ENCODE data around the gene TP53TG5. TPM values are rescaled to one million over a fixed set of nuclear protein-coding genes. Genes with fewer than 3 reads are reported as not detected.
A peak's percentile ranks its signal among the peaks of the same experiment; 100 is the strongest.

Gene TP53TG5
- total RNA-seq, 1 donor from 2014 or later, result not detected

DNA sequence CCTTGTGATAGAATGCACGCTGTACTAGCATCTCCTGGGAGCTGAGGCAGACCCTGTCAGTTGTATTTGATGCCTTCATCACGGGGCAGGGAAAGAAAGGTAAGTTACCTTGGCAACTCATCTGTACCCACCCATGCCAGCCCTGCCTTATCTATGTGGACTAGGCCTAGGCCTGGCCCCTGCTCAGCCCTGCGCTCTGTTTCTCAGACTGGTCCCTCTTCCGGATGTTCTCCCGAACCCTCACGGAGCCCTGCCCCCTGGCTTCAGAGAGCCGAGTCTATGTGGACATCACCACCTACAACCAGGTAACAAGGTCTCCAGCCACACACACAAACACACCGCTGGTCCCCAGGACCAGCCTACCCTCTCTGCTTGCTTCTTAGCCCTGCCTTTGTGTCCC is 42.0 kb upstream of the TP53TG5 start:
- H3K9me3 ChIP-seq, result no peaks in the 10 kb centered on the region
- no peak overlapping the region for H3K4me3 ChIP-seq
- no peak for DNase-seq
- H3K36me3 ChIP-seq, result peaks cover 58% of the 10 kb centered on the region
- peaks cover 10% of the 10 kb centered on the region for H3K4me1 ChIP-seq
- intact Hi-C loops (cut with DNase I), result no loop called here
- TF ChIP-seq, protein P1, sequence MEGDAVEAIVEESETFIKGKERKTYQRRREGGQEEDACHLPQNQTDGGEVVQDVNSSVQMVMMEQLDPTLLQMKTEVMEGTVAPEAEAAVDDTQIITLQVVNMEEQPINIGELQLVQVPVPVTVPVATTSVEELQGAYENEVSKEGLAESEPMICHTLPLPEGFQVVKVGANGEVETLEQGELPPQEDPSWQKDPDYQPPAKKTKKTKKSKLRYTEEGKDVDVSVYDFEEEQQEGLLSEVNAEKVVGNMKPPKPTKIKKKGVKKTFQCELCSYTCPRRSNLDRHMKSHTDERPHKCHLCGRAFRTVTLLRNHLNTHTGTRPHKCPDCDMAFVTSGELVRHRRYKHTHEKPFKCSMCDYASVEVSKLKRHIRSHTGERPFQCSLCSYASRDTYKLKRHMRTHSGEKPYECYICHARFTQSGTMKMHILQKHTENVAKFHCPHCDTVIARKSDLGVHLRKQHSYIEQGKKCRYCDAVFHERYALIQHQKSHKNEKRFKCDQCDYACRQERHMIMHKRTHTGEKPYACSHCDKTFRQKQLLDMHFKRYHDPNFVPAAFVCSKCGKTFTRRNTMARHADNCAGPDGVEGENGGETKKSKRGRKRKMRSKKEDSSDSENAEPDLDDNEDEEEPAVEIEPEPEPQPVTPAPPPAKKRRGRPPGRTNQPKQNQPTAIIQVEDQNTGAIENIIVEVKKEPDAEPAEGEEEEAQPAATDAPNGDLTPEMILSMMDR (IDR thresholded peaks at IDR 0.05), result no peak
- ATAC-seq, result no peak
- no peaks in the 10 kb centered on the region for H3K27me3 ChIP-seq
- H3K27ac ChIP-seq, result no peak overlapping the region

DNA sequence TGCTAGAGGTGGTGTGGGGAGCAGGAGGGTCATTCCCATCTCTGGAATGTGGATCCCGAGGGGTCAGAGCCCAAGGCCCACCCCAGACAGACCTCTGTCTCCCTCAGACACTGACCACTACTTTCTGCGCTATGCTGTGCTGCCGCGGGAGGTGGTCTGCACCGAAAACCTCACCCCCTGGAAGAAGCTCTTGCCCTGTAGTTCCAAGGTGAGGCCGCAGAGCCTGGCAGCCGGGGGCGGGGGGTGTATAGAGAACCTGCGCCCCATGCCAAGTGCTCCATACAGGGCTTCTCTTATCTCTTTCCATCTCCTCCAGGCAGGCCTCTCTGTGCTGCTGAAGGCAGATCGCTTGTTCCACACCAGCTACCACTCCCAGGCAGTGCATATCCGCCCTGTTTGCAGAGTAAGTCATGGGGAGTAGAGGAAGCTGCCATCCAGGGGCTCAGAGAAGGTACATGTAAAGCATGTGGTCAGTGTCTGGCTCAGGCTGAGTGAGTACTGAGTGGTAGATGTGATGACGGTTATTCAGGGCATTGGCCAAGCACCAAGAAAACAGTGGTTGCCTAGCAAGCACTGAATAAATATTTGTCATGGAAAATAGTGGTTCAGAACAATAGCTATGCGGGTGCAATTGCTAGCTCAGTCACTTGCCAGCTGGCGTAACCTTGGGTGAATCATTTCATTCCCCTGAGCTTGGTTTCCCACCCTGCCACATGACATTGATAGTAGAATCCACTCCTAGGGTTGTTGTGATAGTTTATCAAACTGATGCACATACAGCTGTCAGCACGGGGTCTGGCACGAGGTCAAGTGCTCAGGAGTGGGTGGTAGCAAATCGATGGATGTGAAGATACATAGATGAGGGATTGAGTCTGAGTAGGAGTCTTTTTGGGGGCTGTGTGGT is 41.3 kb upstream of the TP53TG5 start:
- H3K27me3 ChIP-seq, result no peaks in the 10 kb centered on the region
- TF ChIP-seq, protein P1 (IDR thresholded peaks at IDR 0.05), result no peak
- ATAC-seq, result peak; percentile 11
- intact Hi-C loops (cut with DNase I), result no loop called here
- peaks cover 52% of the 10 kb centered on the region for H3K36me3 ChIP-seq
- DNase-seq, result no peak
- H3K9me3 ChIP-seq, result no peaks in the 10 kb centered on the region
- H3K4me1 ChIP-seq, result peaks cover 10% of the 10 kb centered on the region
- no peak overlapping the region for H3K4me3 ChIP-seq
- no peak overlapping the region for H3K27ac ChIP-seq

- peaks cover 32% of the 10 kb centered on the region for H3K36me3 ChIP-seq
- peaks cover 10% of the 10 kb centered on the region for H3K4me1 ChIP-seq
- intact Hi-C loops (cut with DNase I), result no loop called here
- ATAC-seq (no peak), DNase-seq (no peak)
- peak overlapping the region; percentile 100 for H3K4me3 ChIP-seq
- H3K27ac ChIP-seq, result no peak overlapping the region
- no peaks in the 10 kb centered on the region for H3K27me3 ChIP-seq
- TF ChIP-seq, protein P1 (IDR thresholded peaks at IDR 0.05), result no peak
- H3K9me3 ChIP-seq, result no peaks in the 10 kb centered on the region
These were observed 38.8 kb upstream of the TP53TG5 start for GRCh38 chr20:45416917-45417316.

GRCh38 chr20:45415822-45416637 is 37.9 kb upstream of the TP53TG5 start, which contains the start of gene PIGT:
Gene PIGT (plus strand): TSS chr20:45416141. CDS start chr20:45416157, 16 bp downstream.
- H3K27ac ChIP-seq, result peak within 1 kb of the TSS; percentile 92
- ATAC-seq (peak; percentile 98), DNase-seq (peak; percentile 92)
- intact Hi-C loops (cut with DNase I), result no loop called here
- H3K4me1 ChIP-seq, result peaks cover 10% of the 10 kb centered on the region
- H3K27me3 ChIP-seq, result no peaks in the 10 kb centered on the region
- peaks cover 32% of the 10 kb centered on the region for H3K36me3 ChIP-seq
- no peaks in the 10 kb centered on the region for H3K9me3 ChIP-seq
- TF ChIP-seq, protein P1 (IDR thresholded peaks at IDR 0.05), result no peak
- H3K4me3 ChIP-seq, result peak within 1 kb of the TSS; percentile 100

GRCh38 chr20:45413479-45413878 is 35.4 kb upstream of the TP53TG5 start:
- TF ChIP-seq, protein P1 (IDR thresholded peaks at IDR 0.05), result no peak
- ATAC-seq (no peak), DNase-seq (no peak)
- Histone ChIP-seq H3K27me3 (no peaks in the 10 kb centered on the region), H3K4me3 (no peak overlapping the region), H3K4me1 (peaks cover 13% of the 10 kb centered on the region), H3K36me3 (peaks cover 33% of the 10 kb centered on the region), H3K27ac (no peak overlapping the region), H3K9me3 (no peaks in the 10 kb centered on the region)
- intact Hi-C loops (cut with DNase I), result loop anchor here (5.0 kb wide), 1 partner anchor 36 kb away; the partner anchor contains the start of gene TP53TG5
